Measurements from ENCODE around the gene EFNB3.

The EFNB3 gene

GRCh38 chr17:7716901-7717755 is 12.1 kb downstream of the EFNB3 start, which contains the start of gene DNAH2:
TSS of gene DNAH2 (plus strand) at chr17:7717744. CDS start at chr17:7719735, 1,991 bp downstream.
- DNase-seq (ENCODE audit: low read depth, low spot score) = peak; percentile 72

- DNase-seq (ENCODE audit: low read depth, low spot score) = no peak
These were observed 12.9 kb downstream of the EFNB3 start for GRCh38 chr17:7717756-7718350.

- DNase-seq (ENCODE audit: low read depth, low spot score) = no peak
These were observed 14.7 kb downstream of the EFNB3 start for GRCh38 chr17:7719661-7720060.

GRCh38 chr17:7720125-7720524 is 15.1 kb downstream of the EFNB3 start:
- no peak for DNase-seq (ENCODE audit: low read depth, low spot score)

- DNase-seq (ENCODE audit: low read depth, low spot score) = no peak
These were observed 16.6 kb downstream of the EFNB3 start for GRCh38 chr17:7721612-7722011.

DNA sequence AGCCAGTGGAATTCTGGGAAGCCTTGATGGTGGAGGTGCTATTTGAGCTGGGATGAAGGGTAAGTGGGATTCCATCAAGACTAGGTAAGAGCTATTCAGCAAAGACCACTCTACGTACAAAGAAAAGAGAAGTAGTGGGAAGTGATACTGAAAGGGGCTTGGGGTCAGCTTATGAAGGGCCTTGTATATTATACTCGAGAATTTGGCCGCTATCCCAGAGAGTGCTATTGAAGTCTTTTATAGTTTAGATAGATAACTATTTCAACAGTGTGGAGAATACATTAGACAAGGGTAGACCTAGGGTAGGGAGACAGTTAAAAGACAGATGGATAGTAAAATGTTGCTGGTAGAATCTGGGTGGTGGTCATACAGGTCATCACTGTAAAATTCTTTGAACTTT is 22.9 kb downstream of the EFNB3 start:
- no peak for DNase-seq (ENCODE audit: low read depth, low spot score)

DNA sequence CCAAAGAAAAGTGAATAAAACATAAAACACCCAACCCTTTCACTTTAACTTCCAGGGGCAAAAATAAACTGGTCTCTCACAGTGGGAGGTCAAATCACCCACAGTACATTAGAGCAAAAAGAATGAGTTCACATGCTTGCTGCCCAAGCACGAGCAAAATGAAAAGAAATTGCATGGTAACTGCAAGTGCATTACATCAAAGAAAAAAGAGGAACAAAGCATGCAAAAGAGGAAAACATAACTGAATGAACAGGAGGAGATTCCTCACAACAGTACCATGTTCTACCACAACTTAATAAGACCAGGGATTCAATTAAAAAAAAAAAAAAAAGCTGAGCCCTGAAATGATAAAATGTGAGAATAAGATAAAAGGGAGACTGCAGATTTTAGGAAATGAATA is 24.8 kb downstream of the EFNB3 start:
- DNase-seq (ENCODE audit: low read depth, low spot score) = no peak

- no peak for DNase-seq (ENCODE audit: low read depth, low spot score)
These were observed 28.1 kb downstream of the EFNB3 start for GRCh38 chr17:7732981-7733539.

GRCh38 chr17:7737601-7738000 is 32.6 kb downstream of the EFNB3 start:
- no peak for DNase-seq (ENCODE audit: low read depth, low spot score)

DNA sequence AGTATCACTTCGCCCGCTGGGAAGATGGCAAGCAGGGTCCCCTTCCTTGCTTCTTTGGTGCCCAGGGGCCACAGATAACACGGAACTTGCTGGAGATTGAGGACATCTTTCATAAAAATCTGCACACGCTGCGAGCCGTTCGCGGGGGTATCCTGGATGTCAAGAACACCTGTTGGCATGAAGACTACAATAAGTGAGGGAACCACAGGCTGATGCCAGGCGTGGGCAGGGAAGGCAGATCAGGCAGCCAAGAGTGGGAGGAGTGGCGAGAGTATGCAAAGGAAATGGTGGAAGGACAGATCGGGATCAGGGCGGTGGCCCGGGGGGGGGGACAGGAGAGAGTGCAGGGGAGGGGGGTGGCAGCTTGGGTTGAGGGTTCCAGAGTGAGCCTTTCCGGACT is 34.7 kb downstream of the EFNB3 start:
- DNase-seq (ENCODE audit: low read depth, low spot score) = no peak

- DNase-seq (ENCODE audit: low read depth, low spot score) = no peak
These were observed 35.5 kb downstream of the EFNB3 start for GRCh38 chr17:7740481-7741001.

DNA sequence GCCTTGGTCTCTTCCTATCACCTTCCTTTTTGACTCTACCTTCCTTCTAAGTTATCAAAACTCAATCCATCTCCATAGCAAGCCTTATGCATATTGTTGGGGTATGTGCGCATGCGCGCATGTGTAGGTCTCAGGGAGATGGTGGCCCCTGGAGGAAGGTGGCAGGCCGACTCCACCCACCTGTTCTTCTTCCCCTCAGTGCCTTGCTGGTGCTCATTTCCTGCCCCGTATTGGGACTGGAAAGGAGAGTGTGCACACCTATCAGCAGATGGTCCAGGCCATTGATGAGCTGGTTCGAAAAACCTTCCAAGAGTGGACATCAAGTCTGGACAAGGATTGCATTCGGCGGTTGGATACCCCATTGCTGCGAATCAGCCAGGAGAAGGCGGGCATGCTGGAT is 37.7 kb downstream of the EFNB3 start:
- no peak for DNase-seq (ENCODE audit: low read depth, low spot score)

- no peak for DNase-seq (ENCODE audit: low read depth, low spot score)
These were observed 39.4 kb downstream of the EFNB3 start for GRCh38 chr17:7744416-7744815.

DNA sequence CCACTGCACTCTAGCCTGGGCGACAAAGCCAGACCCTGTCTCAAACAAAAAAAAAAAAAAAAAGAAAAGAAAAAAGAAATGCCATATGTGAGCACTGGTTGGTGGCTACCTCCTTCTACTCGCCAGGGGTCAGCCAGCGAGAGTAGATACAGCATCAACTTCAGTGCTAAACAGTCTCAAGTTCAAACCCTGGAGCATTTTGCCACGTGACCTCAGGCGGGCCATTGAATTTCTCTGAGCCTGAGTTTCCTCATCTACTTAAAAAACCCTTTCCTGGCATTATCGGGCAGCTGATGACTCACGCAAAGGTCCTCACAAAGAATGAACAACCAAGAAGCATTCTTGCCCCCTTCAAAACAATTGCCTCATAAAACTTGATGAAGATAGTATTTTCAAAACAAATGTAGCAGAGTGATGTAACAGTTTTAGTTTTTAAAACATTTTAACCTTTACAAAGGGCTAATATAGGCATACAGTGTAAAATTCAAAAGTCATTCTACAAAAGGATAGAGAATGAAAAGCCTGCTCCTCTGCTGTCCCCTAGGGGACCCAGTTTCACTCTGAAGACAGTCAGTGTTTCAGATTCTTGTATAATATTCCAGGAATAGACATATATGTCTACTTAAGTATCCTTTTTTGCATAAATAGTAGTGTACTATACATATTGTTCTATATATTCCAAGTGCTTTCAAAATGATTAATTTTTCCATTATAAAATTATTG is 40.9 kb downstream of the EFNB3 start:
- DNase-seq (ENCODE audit: low read depth, low spot score) = no peak

DNA sequence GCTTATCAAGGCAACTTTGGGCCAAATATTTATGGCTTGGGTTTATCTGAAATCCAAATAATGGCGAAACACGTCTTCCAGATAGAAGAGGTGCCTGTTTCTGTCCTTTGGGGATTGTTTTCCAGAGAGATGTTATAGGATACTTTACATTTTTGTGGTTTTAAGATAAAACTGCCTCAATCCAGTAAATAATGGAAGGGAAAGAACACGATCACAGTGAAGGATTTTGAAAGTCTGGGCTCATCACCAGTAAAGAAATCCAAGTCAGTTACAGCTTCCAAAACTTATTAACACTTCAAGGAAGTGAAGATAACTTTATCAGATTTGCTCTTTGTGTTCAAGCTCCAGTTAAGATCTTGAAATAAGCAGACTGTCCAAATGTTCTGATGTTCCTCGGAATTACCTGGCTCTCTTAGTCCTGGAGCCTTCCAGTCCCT is 42.7 kb downstream of the EFNB3 start:
- no peak for DNase-seq (ENCODE audit: low read depth, low spot score)

DNA sequence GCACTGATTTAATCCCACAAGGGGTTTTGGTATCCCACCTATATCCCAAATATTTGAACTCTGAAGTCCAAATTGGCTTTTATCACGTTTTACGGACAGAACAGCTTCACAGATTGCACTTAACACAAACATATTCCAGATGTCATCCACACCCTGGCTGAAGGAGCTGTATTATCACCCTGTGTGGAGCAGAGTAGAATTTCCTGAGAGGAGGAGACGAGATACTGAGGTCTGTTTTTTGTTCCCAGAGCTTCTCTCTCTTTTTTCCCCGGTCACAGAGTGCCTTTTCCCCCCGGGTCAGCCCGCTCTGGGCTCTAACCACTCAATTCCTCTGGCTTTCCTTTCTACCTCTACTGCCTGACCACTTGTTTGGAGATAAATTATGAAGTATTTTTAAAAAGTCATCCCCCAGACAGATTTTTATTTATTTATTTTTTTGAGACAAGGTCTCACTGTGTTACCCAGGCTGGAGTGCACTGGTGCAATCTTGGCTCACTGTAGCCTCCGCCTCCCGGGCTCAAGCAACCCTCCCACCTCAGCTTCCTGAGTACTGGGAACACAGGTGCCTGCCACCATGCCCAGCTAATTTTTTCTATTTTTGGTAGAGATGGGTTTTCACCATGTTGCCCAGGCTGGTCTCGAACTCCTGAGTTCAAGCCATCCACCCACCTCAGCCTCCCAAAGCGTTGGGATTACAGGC is 43.2 kb downstream of the EFNB3 start:
- DNase-seq (ENCODE audit: low read depth, low spot score) = no peak

DNA sequence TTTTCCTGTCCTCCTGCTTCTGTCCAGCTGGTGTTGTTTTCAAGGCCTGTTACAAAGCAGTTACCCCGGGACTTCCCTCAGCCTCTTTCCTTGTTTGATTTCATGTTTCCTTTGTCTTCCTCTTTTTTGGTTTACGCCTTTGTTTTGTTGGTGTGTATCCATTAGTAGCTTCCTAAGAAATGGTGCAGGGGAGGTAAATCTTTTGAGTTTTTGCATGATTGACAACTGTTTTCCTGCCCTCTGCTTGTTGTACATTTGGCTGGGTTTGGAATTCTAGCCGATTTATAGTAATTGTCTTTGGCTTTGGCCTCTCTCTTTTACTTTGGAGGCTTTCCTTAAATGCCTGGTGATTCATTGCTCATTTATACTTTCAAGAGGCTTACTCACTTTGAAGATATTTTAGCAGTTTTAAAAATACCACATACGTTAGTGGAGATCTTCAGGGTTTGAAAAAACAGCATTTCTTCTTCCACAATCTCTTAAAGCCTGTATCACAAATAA is 45.4 kb downstream of the EFNB3 start:
- DNase-seq (ENCODE audit: low read depth, low spot score) = no peak

GRCh38 chr17:7754656-7755055 is 49.7 kb downstream of the EFNB3 start:
- DNase-seq (ENCODE audit: low read depth, low spot score) = no peak

- DNase-seq (ENCODE audit: low read depth, low spot score) = no peak
These were observed 50.3 kb downstream of the EFNB3 start for GRCh38 chr17:7755095-7755890.

DNA sequence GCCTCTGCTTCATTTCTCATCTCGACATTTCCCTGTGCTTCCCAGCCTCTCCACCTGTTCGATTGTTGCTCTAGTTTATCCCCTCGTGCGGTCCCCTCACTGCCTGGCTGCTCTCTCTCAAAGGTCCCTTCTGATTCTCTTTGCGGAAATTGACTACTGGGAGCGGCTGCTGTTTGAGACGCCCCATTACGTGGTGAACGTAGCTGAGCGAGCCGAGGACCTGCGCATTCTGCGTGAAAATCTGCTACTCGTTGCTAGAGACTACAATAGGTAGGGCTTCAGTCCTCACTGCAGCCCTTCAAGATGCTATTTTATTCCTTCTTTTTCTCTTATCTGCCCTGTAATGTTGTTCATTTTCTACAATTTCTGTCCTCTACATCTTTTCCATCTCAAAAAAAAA is 52.0 kb downstream of the EFNB3 start:
- DNase-seq (ENCODE audit: low read depth, low spot score) = no peak
